Activated CD8-positive, alpha-beta memory T cell treated with anti-CD3 and anti-CD28 coated beads for 48 hours (primary cell): ENCODE data around the gene ZNFX1.
"Not testable (repeated sequence)": the region's sequence is repeated elsewhere in the genome, so short reads cannot be mapped to it uniquely, and the experiment has no call there.

Experiments used
- DNase-seq, 3 experiments: peaks; one replicate each; pipeline ENCODE4 v3.0.0-alpha.2; 2020; ENCODE audit warnings: low read depth in 2 of 3, low spot score in 2 of 3

Gene ZNFX1

DNA sequence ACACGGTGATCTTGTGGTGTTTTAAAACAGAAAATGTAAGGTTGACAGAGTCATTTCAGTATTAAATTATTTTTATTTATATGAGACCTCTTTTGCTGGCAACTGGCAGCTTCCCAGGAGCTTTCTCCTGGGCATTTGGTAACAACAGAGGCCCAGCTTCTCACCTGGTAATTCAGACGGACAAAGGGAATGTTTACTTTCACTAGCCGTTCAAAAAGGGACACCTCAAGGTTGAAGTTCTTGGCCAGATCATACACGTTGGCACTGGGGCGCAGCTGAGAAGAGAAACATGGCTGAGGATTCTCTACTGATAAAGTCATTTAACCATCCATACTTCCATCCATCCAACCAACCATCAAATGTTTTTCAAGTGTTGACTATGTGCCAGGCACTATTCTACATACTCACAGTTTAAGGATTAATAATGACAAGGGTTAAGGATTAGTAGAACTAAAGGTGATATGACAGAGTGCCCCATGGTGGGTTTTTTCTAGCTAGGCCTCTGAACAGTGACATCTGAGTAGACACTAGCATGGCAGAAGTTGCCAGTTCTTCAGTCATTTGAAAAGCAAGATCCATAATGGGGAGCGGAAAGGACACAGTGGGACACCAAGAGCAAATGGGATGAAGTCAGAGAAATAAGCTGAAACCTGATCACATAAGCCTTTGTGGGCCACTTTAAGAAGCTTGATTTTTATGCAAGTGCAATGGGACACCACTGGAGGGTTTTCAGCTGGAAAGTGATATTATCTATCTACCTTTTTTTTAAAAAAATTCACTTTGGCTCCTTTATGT lies 25.1 kb downstream of the ZNFX1 start:
- no peak for DNase-seq

- no peak for DNase-seq
Measured at GRCh38 chr20:49248879-49249665, 28.8 kb downstream of the ZNFX1 start.

DNA sequence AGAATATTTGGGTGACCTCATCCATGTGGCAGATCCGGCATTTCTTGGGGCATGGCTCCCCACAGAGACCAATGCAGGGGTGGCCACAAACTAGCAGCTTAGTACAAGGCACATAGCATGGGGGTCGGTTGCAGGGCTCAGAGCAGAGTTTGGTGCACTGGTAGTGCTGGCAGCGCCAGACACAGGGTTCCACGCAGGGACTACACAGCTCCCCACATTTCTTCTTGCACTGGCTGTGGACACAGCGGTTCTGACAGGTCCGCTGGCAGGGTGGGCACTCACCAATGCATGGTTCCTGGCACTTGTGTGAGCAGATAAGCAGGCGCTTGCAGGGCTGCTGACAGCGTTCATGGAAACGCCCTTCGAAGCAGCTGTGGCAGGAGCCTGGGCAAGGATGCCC lies 29.6 kb downstream of the ZNFX1 start:
- no peak for DNase-seq

DNA sequence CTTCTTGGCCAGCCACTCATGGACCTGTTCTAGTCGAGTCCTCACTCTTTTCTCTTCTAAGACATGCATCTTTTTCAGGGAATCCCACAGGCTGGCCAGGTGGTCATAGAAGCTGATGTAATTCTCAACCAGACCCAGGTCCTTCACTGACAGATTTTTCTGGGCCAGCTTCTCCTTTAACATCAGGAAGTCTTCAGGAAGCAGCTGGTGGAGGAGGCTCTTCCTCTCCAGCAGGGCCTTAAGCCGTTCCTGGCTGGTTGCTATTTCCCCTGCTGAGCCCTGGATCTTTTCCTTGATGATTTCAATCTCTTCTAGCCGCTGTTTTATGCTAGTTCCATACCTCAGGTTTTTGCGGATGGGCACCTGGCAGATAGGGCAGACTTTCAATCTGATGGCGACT lies 30.1 kb downstream of the ZNFX1 start:
- DNase-seq = no peak

GRCh38 chr20:49247169-49247723 lies 30.6 kb downstream of the ZNFX1 start:
- no peak for DNase-seq

DNA sequence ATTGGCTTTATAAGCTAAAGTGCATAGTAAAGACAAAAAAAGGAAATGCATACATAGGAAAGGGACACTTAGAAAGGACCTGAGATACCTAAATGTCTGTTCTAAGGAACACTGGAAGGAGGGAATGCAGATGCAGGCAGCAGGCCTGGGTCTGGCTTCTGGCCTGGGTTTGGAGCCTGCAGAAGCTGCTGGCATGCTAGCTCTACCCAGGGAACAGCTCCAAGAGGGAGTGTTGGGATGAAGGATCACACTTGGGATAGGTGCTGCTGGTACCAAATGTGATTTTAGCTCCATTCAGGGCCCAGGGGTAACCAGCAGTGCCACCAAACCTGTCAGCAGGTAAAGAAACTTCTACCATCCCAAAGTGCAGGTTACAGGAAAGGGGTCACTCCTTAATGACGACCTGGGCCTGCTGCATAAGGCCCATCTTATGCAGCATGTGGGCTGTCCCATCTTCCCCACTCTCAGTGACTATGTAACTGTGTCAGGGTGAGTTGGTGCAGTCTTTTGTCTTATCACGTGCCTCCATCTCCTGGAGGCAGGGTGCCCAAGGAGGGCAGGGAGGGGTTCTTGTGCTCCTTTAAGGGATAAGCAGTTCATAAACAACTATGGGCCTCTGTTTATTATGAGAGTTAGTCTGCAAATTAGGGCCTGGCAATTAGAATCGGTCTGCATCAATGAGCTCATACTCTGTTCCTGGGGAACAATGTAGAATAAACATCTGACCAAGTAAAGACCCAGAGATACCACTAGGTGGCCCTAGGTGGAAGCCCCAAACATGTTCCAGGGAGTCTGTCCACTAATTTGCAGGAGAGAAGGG lies 31.7 kb downstream of the ZNFX1 start:
- no peak for DNase-seq

DNA sequence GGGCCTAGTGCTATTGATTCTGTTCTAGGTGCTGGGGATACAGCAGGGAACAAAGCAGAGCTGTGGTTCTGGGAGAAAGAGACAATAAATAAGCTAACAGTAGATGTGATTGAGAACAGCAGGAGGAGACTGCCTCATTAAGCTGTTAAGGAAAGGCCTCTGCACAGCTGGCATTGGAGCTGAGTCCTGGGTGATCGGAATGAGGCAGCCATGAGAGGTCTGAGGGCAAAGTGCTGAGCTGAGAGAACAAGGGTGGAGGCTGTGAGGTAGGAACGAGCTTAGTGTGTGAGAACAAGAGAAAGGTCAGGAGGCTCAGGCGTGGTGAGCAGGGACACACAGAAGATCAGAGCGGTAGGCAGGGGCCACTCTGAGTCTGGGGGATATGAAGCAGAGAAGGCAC lies 40.3 kb downstream of the ZNFX1 start:
- no peak for DNase-seq

- DNase-seq = no peak
Measured at GRCh38 chr20:49236301-49236700, 41.6 kb downstream of the ZNFX1 start.

- no peak for DNase-seq
Measured at GRCh38 chr20:49234831-49235230, 43.0 kb downstream of the ZNFX1 start.

GRCh38 chr20:49233226-49233625 lies 44.6 kb downstream of the ZNFX1 start:
- no peak for DNase-seq

- DNase-seq = no peak
Measured at GRCh38 chr20:49231471-49231870, 46.4 kb downstream of the ZNFX1 start.

DNA sequence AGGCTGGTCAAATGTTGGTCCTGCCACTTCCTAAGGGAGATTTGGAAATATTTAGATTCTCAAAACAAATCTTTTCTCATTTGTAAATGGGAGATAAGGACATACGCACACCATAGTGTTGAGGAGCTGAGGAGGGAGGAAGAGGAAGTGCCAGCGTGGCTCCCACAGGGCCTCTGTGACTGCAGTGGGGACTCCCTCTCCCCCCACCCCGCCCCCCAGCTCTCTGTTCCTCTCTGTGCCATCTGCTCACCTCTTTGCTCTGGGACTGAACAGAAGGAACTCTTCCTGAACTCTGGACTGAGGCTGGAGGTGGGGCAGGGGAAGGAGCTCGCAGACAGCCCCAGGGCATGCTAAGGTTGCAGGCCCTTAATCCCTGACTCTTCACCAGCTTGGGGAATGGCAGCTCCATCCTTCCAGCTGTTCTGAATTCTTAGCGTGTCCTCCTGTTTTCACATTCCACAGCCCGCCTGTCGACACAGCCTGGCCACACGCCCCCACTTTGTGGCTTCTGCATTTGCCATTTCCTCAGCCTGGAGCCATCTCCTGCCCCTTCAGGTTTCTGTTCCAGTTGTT lies 47.2 kb downstream of the ZNFX1 start:
- no peak for DNase-seq

DNA sequence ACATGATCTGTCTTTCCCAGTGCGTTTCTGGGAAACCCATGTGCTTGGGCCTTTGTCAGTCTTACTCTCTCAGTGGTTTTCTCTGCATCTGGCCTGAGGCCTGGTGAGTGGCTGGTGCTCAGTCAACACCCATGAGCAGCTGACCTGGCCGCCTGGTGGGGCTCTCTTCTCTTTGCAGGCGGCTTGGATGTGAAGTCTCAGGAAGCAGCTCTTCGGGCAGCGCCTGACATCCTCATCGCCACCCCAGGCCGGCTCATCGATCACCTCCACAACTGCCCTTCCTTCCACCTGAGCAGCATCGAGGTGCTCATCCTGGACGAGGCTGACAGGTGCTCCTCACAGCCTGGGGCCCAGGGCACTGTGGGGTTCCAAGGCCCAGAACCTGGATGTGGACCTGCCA lies 47.8 kb downstream of the ZNFX1 start:
- DNase-seq = no peak

DNA sequence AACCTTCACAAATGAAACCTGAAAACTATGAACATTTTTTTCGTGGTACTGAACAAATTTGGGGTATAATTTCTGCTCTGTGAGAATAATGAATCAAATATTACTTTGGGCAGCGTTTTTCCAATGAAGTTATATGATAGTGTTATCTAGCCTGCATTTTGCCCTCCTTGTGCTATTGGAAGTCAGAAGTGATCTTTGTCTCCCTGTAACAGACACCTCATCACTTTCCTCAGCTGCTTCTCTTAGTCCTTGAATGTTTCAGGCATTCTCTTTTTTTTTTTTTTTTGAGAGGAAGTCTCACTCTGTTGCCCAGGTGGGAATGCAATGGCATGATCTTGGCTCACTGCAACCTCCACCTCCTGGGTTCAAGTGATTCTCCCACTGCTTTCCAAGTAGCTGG lies 48.5 kb downstream of the ZNFX1 start:
- no peak for DNase-seq

GRCh38 chr20:49228676-49229075 lies 49.2 kb downstream of the ZNFX1 start:
- no peak for DNase-seq

- DNase-seq = no peak
Measured at GRCh38 chr20:49225896-49226295, 52.0 kb downstream of the ZNFX1 start.

- DNase-seq = no peak
Measured at GRCh38 chr20:49219924-49220831, 57.7 kb downstream of the ZNFX1 start.

- DNase-seq = peak; percentile 89 to 96 (median 93)
Measured at GRCh38 chr20:49219091-49219923, 58.5 kb downstream of the ZNFX1 start, which contains the start of gene DDX27. DDX27 (plus strand) TSS chr20:49219416; CDS start chr20:49219449, 33 bp downstream.

DNA sequence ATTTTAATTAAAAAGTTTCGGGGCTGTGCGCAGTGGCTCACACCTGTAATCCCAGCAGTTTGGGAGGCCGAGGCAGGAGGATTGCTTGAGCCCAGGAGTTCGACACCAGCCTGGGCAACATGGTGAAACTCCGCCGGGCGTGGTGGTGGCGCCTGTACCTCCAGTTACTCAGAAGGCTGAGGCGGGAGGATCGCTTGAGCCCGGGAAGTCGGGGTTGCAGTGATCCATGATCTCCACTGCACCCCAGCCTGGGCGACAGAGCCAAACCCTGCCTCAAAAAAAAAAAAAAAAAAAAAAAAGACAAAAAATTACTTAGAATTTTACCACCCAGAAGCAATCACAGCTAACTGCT lies 59.1 kb downstream of the ZNFX1 start:
- not testable (repeated sequence) for DNase-seq
